MCF 10A (cell line): ENCODE results near the gene DDX42. TPM values are rescaled to one million over a fixed set of nuclear protein-coding genes. Genes with fewer than 3 reads are reported as not detected.

ENCODE experiments used
- BruUV-seq: library from RNA; stranded (reverse); fragments of 400-500 nt; replicated peaks from 2 replicates; lab custom pipeline; 2021; lab: Mats Ljungman, UMichigan
- CTCF ChIA-PET: fragments of 300-600 bp; sonication (Branson Sonifier 250); formaldehyde crosslinking; extraction: SDS; loops from one replicate; lab custom pipeline; 2021; ENCODE audit warnings: antibody characterized with exemption, inconsistent platforms; lab: Yijun Ruan, JAX
- POLR2A ChIA-PET: fragments of 300-600, 350-650 bp; sonication (Branson Sonifier 250); formaldehyde crosslinking; extraction: SDS; loops from one replicate; lab custom pipeline; 2020; ENCODE audit warnings: antibody characterized with exemption, inconsistent platforms; lab: Yijun Ruan, JAX
- DNase-seq: peaks from one replicate; pipeline ENCODE4 v3.0.0-alpha.2; 2018; ENCODE audit not compliant: unreplicated experiment
- H3K27ac Mint-ChIP-seq: one replicate; pipeline ENCODE4 v1.8.0; 2022; ENCODE audit warnings: mild to moderate bottlenecking, low read depth, mixed read lengths; ENCODE audit not compliant: unreplicated experiment
- H3K27me3 Mint-ChIP-seq: one replicate; pipeline ENCODE4 v1.8.0; 2022; ENCODE audit warnings: mixed read lengths; ENCODE audit not compliant: insufficient read depth, unreplicated experiment
- H3K36me3 Mint-ChIP-seq: one replicate; pipeline ENCODE4 v1.8.0; 2022; ENCODE audit warnings: mild to moderate bottlenecking, moderate library complexity, mixed read lengths; ENCODE audit not compliant: insufficient read depth, unreplicated experiment
- H3K4me1 Mint-ChIP-seq: one replicate; pipeline ENCODE4 v1.8.0; 2022; ENCODE audit warnings: mixed read lengths; ENCODE audit not compliant: insufficient read depth, unreplicated experiment
- H3K4me3 Mint-ChIP-seq: one replicate; pipeline ENCODE4 v1.8.0; 2022; ENCODE audit warnings: mild to moderate bottlenecking, moderate library complexity, mixed read lengths; ENCODE audit not compliant: unreplicated experiment
- H3K9me3 Mint-ChIP-seq: one replicate; pipeline ENCODE4 v1.8.0; 2022; ENCODE audit warnings: mixed read lengths; ENCODE audit not compliant: unreplicated experiment
- intact Hi-C: fragments of 100-400 bp; cut with micrococcal nuclease; formaldehyde crosslinking; loops from 2 replicates; pipeline ENCODE4 v1.14.1; 2022
- total RNA-seq: library from RNA; stranded (reverse); gene quantifications from 2 replicates; pipeline ENCODE4 v1.2.3, GENCODE V29; 2022
- TF ChIP-seq, protein P1 (sequence below): fragments of 200-600 bp; IDR thresholded peaks from one replicate; pipeline ENCODE4 v1.8.0; 2022; ENCODE audit warnings: antibody characterized with exemption, mild to moderate bottlenecking; ENCODE audit not compliant: unreplicated experiment

Gene DDX42
- total RNA-seq, 1 experiment from 2014 or later = 144 TPM

DNA sequence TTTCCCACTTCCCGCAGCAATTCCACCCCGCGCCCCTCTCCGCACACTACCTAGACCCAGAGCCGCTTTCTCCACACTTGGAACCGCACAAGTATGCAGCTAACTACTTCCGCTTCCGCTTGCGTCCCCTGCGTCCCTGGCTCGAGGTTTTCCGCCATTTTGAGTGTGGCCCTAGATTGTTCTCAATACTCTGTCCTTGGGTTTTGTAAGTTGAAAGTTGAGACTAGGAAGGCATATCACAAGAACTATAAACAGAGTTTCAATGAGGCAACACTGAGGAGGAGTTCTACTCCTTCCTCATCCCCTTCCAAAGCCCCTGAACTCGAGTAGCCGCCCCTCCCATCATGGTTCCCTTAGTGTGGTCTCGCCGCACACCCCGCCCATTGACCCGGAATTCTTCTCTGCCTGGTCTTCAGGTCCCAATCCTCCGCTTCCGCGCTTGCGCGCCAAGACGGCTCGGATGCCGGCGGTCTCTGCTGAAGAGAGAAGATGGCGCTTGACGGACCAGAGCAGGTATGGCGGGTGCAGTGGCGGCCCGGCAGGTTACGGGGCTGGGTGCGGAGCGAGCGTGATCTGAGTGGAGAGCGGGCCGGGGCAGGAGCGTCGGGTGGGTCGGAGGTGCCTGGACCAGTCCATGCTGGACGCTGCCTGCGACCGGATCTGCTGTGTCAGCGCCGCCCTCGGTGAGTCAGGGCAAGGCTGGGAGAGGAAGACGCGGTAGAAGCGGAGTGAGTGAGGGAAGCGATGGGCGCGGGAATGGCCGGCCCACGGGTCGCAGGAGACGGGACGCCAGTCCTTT lies 53.2 kb downstream of the DDX42 start, which contains the start of the genes FTSJ3 and PSMC5:
Gene FTSJ3, minus strand, starts transcription at position 662 of the 799 bp plus-strand sequence. CDS start 761 bp downstream, outside the sequence.
Gene PSMC5, plus strand, starts transcription at position 430 of the 799 bp plus-strand sequence. Its CDS starts 60 bp downstream, at position 490.
- intact Hi-C loops = loop anchor here (2.0 kb wide), 1 partner anchor 52 kb away; the partner anchor contains the start of gene DDX42
- H3K9me3 Mint-ChIP-seq = no peaks in the 10 kb centered on the region

DNA sequence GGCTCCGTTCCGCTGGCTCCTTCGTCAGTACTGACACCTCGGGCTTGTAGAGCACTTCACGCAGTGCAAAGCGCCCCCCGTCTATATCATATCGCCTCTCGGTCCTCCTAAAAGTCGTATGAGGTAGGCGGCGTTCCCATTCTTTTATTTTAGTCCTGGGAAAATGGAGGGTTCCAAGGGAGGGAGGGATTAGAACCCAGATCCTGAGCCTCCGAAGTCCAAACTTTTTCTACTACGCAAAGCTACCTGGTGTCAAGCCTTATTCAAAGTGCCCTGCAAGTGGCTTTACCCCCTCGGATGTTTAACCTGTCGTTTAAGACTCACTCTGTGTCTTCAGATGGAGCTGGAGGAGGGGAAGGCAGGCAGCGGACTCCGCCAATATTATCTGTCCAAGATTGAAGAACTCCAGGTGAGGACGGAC lies 53.8 kb downstream of the DDX42 start:
- no peak for DNase-seq
- ChIA-PET POLR2A (interaction anchor here (0.5 to 8.7 kb wide), 15 partner anchors 13 to 318 kb away, joined by 3 to 187 read pairs (median 4); partner anchors contain the start of genes CCDC47, DCAF7, DDX42 and MAP3K3), CTCF (interaction anchor here (0.6 to 2.0 kb wide), 9 partner anchors 9 to 287 kb away, joined by 3 to 8 read pairs (median 3); no protein-coding TSS in a partner anchor)
- Mint-ChIP-seq H3K4me3 (peak overlapping the region; percentile 100), H3K9me3 (no peaks in the 10 kb centered on the region), H3K27me3 (no peaks in the 10 kb centered on the region), H3K36me3 (peaks cover 72% of the 10 kb centered on the region), H3K4me1 (peaks cover 27% of the 10 kb centered on the region), H3K27ac (peak overlapping the region; percentile 100)
- intact Hi-C loops = loop anchor here (2.0 kb wide), 1 partner anchor 53 kb away; the partner anchor contains the start of gene DDX42
- no TSS peak for BruUV-seq
- TF ChIP-seq, protein P1, sequence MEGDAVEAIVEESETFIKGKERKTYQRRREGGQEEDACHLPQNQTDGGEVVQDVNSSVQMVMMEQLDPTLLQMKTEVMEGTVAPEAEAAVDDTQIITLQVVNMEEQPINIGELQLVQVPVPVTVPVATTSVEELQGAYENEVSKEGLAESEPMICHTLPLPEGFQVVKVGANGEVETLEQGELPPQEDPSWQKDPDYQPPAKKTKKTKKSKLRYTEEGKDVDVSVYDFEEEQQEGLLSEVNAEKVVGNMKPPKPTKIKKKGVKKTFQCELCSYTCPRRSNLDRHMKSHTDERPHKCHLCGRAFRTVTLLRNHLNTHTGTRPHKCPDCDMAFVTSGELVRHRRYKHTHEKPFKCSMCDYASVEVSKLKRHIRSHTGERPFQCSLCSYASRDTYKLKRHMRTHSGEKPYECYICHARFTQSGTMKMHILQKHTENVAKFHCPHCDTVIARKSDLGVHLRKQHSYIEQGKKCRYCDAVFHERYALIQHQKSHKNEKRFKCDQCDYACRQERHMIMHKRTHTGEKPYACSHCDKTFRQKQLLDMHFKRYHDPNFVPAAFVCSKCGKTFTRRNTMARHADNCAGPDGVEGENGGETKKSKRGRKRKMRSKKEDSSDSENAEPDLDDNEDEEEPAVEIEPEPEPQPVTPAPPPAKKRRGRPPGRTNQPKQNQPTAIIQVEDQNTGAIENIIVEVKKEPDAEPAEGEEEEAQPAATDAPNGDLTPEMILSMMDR = no peak

More for the DNA sequence above, 53.2 kb downstream of the DDX42 start, which contains the start of the genes FTSJ3 and PSMC5:
- H3K27ac Mint-ChIP-seq = peak within 1 kb of the TSS; percentile 100
- BruUV-seq = no TSS peak
- peak; percentile 96 for DNase-seq
- ChIA-PET CTCF (interaction anchor here (1.0 to 2.0 kb wide), 5 partner anchors 10 to 52 kb away, joined by 3 to 8 read pairs (median 4); no protein-coding TSS in a partner anchor), POLR2A (interaction anchor here (0.7 to 8.7 kb wide), 20 partner anchors 8 to 680 kb away, joined by 3 to 187 read pairs (median 4); partner anchors contain the start of genes CCDC47, CEP95, DDX42 and MAP3K3)
- H3K27me3 Mint-ChIP-seq = no peaks in the 10 kb centered on the region
- H3K4me1 Mint-ChIP-seq = peaks cover 27% of the 10 kb centered on the region
- H3K4me3 Mint-ChIP-seq = peak within 1 kb of the TSS; percentile 100
- TF ChIP-seq, protein P1 = peak; percentile 26
- H3K36me3 Mint-ChIP-seq = peaks cover 76% of the 10 kb centered on the region

DNA sequence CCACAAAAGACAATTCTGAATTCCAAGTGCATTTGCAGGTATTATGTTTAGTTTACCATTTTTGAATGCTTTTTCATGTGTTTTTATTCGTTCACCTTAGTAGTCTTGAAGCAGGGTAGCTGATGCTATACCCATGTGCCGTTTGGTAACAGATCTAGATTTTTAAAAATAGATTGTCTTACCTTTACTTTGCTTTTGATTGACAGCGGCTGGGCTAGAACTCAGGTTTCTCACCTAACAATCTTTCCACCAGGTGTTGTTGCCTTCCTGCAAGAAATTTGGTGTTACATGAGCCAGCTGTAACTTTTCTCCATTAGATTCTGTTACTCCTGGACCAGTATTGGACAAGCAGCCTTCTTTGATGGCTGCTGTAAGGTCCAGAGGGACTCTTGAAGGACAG lies 55.0 kb downstream of the DDX42 start:
- no TSS peak for BruUV-seq
- Mint-ChIP-seq H3K4me1 (peaks cover 23% of the 10 kb centered on the region), H3K27me3 (no peaks in the 10 kb centered on the region), H3K4me3 (peak overlapping the region; percentile 45), H3K9me3 (no peaks in the 10 kb centered on the region), H3K36me3 (peaks cover 70% of the 10 kb centered on the region), H3K27ac (no peak overlapping the region)
- no peak for DNase-seq
- TF ChIP-seq, protein P1 = no peak
- CTCF ChIA-PET = interaction anchor here (0.6 to 2.0 kb wide), 5 partner anchors 10 to 73 kb away, joined by 3 to 8 read pairs (median 4); no protein-coding TSS in a partner anchor
- intact Hi-C loops = no loop called here
- POLR2A ChIA-PET = interaction anchor here (1.0 to 8.7 kb wide), 11 partner anchors 12 to 677 kb away, joined by 3 to 187 read pairs (median 5); partner anchors contain the start of genes CCDC47, DCAF7, DDX42 and DDX5
